Measurements from ENCODE around the gene GGA3. TPM values are rescaled to one million over a fixed set of nuclear protein-coding genes. Genes with fewer than 3 reads are reported as not detected.

Gene GGA3
- total and polyA plus RNA-seq, 2 experiments from 2014 or later, result 22.5 to 54.3 TPM

DNA sequence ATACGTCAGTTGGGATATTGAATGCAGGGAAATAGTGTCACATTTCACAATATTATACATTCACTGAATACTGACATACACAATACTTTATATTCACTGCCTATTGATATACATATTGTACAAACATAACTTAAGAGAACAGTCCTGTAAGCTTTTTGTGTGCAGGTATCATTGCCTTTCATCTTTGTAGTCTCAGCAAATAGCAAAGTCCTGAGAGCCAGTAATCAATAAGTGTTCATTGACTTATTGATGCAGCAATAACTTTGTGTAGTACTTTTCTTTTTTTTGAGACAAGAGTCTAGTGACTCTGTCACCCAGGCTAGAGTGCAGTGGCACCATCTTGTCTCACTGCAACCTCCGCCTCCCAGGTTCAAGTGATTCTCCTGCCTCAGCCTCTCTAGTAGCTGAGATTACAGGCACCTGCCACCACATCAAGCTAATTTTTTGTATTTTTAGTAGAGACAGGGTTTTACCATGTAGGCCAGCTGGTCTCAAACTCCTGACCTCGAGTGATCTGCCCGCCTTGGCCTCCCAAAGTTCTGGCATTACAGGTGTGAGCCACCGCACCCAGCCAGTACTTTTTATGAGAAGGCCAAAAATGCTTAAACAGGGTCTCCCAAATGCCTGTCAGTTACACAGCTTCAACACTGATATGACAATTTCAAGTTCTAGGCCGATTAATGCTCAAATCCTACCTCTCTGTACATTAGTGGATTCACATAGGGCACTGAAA is 61.4 kb downstream of the GGA3 start (continued):
- TF ChIP-seq, protein P1, sequence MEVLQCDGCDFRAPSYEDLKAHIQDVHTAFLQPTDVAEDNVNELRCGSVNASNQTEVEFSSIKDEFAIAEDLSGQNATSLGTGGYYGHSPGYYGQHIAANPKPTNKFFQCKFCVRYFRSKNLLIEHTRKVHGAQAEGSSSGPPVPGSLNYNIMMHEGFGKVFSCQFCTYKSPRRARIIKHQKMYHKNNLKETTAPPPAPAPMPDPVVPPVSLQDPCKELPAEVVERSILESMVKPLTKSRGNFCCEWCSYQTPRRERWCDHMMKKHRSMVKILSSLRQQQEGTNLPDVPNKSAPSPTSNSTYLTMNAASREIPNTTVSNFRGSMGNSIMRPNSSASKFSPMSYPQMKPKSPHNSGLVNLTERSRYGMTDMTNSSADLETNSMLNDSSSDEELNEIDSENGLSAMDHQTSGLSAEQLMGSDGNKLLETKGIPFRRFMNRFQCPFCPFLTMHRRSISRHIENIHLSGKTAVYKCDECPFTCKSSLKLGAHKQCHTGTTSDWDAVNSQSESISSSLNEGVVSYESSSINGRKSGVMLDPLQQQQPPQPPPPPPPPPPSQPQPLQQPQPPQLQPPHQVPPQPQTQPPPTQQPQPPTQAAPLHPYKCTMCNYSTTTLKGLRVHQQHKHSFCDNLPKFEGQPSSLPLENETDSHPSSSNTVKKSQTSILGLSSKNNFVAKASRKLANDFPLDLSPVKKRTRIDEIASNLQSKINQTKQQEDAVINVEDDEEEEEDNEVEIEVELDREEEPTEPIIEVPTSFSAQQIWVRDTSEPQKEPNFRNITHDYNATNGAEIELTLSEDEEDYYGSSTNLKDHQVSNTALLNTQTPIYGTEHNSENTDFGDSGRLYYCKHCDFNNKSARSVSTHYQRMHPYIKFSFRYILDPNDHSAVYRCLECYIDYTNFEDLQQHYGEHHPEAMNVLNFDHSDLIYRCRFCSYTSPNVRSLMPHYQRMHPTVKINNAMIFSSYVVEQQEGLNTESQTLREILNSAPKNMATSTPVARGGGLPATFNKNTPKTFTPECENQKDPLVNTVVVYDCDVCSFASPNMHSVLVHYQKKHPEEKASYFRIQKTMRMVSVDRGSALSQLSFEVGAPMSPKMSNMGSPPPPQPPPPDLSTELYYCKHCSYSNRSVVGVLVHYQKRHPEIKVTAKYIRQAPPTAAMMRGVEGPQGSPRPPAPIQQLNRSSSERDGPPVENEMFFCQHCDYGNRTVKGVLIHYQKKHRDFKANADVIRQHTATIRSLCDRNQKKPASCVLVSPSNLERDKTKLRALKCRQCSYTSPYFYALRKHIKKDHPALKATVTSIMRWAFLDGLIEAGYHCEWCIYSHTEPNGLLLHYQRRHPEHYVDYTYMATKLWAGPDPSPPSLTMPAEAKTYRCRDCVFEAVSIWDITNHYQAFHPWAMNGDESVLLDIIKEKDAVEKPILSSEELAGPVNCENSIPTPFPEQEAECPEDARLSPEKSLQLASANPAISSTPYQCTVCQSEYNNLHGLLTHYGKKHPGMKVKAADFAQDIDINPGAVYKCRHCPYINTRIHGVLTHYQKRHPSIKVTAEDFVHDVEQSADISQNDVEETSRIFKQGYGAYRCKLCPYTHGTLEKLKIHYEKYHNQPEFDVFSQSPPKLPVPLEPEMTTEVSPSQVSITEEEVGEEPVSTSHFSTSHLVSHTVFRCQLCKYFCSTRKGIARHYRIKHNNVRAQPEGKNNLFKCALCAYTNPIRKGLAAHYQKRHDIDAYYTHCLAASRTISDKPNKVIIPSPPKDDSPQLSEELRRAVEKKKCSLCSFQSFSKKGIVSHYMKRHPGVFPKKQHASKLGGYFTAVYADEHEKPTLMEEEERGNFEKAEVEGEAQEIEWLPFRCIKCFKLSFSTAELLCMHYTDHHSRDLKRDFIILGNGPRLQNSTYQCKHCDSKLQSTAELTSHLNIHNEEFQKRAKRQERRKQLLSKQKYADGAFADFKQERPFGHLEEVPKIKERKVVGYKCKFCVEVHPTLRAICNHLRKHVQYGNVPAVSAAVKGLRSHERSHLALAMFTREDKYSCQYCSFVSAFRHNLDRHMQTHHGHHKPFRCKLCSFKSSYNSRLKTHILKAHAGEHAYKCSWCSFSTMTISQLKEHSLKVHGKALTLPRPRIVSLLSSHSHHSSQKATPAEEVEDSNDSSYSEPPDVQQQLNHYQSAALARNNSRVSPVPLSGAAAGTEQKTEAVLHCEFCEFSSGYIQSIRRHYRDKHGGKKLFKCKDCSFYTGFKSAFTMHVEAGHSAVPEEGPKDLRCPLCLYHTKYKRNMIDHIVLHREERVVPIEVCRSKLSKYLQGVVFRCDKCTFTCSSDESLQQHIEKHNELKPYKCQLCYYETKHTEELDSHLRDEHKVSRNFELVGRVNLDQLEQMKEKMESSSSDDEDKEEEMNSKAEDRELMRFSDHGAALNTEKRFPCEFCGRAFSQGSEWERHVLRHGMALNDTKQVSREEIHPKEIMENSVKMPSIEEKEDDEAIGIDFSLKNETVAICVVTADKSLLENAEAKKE (CRISPR knock-in tag; IDR thresholded peaks at IDR 0.05), result no peak
- TF ChIP-seq STAT1 (IDR thresholded peaks at IDR 0.05; ENCODE audit: unreplicated experiment) (no peak), CREB1 (CRISPR knock-in tag; IDR thresholded peaks at IDR 0.05; ENCODE audit: low read depth) (no peak), EZH2phosphoT487 (IDR thresholded peaks at IDR 0.05; ENCODE audit: unreplicated experiment) (no peak), ZNF114 (CRISPR knock-in tag; IDR thresholded peaks at IDR 0.05) (no peak)
- TF ChIP-seq, protein P2, sequence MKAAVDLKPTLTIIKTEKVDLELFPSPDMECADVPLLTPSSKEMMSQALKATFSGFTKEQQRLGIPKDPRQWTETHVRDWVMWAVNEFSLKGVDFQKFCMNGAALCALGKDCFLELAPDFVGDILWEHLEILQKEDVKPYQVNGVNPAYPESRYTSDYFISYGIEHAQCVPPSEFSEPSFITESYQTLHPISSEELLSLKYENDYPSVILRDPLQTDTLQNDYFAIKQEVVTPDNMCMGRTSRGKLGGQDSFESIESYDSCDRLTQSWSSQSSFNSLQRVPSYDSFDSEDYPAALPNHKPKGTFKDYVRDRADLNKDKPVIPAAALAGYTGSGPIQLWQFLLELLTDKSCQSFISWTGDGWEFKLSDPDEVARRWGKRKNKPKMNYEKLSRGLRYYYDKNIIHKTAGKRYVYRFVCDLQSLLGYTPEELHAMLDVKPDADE (IDR thresholded peaks at IDR 0.05), result no peak

DNA sequence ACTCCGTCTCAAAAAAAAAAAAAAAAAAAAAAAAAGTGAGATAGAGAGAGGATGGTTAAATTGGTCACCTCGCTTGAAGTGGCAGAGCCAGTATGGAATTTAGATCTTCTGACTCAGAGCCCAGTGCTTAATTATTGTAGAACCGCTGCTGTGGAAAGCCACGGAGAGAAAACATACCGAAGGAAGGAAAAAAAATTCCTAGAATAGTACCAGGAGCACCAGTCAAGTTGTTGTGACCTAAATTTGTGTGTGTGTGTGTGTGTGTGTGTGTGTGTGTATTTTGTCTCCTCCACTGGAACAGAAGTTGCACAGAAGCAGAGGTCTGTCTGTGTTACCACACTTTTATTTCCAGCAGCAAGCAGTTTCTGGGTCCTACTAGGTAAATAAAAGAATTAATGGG is 66.5 kb downstream of the GGA3 start:
- no peaks in the 10 kb centered on the region for H3K36me3 Mint-ChIP-seq (ENCODE audit: low read depth)
- H2AFZ ChIP-seq, result no peak overlapping the region
- H3K27me3 Mint-ChIP-seq (ENCODE audit: insufficient read depth, low read depth, poor library complexity), result peaks cover 8% of the 10 kb centered on the region
- no peak overlapping the region for H3K27ac ChIP-seq (ENCODE audit: low read depth)
- no peaks in the 10 kb centered on the region for H3K9me2 ChIP-seq (ENCODE audit: insufficient read depth)
- H3K27me3 ChIP-seq (ENCODE audit: insufficient read depth), result no peaks in the 10 kb centered on the region
- no peak for ATAC-seq
- no peak overlapping the region for H3K4me3 ChIP-seq
- H3F3A ChIP-seq (replicated peaks; ENCODE audit: low read depth), result no peaks in the 10 kb centered on the region
- no peak overlapping the region for H3K27ac Mint-ChIP-seq
- H4K20me1 ChIP-seq (replicated peaks; ENCODE audit: insufficient read depth), result no peaks in the 10 kb centered on the region
- no peaks in the 10 kb centered on the region for H3K4me1 ChIP-seq (ENCODE audit: insufficient read depth)
- no peaks in the 10 kb centered on the region for H3K9me3 Mint-ChIP-seq
- H3K4me3 Mint-ChIP-seq, result no peak overlapping the region
- DNase-seq (ENCODE audit: low spot score), result no peak
- H3K4me1 Mint-ChIP-seq, result no peaks in the 10 kb centered on the region
- no peaks in the 10 kb centered on the region for H3K36me3 ChIP-seq (ENCODE audit: insufficient read depth)
- no peak overlapping the region for H3K4me2 ChIP-seq
- TF ChIP-seq CREB1 (CRISPR knock-in tag; IDR thresholded peaks at IDR 0.05; ENCODE audit: low read depth), result no peak
- no peak for TF ChIP-seq JUNB (IDR thresholded peaks at IDR 0.05; ENCODE audit: unreplicated experiment)
- TF ChIP-seq, protein P1 (CRISPR knock-in tag; IDR thresholded peaks at IDR 0.05), result no peak
- TF ChIP-seq POLR2AphosphoS5 (IDR thresholded peaks at IDR 0.05; ENCODE audit: low read depth), result no peak
- no peaks in the 10 kb centered on the region for H3K79me2 ChIP-seq (replicated peaks; ENCODE audit: insufficient read depth)

All from GM23338 (cell line).